ENCODE data around the gene KANSL2. TPM values are rescaled to one million over a fixed set of nuclear protein-coding genes. Genes with fewer than 3 reads are reported as not detected.
A peak's percentile ranks its signal among the peaks of the same experiment; 100 is the strongest.
"Not testable (repeated sequence)": the region's sequence is repeated elsewhere in the genome, so short reads cannot be mapped to it uniquely, and the experiment has no call there.

KANSL2 gene
- total RNA-seq, 1 experiment from 2014 or later = 84.0 TPM

GRCh38 chr12:48630346-48630745 lies 51.7 kb downstream of the KANSL2 start:
- in situ Hi-C loops (cut with HindIII; ENCODE audit: low pct_unique_long_range_greater_than_20kb, low sequenced_read_pairs) = no loop called here
- no peak for DNase-seq (ENCODE audit: low read depth)

- no peak for DNase-seq (ENCODE audit: low read depth)
- in situ Hi-C loops (cut with HindIII; ENCODE audit: low pct_unique_long_range_greater_than_20kb, low sequenced_read_pairs) = no loop called here
These were observed 52.5 kb downstream of the KANSL2 start for GRCh38 chr12:48629541-48629940.

GRCh38 chr12:48627556-48627955 lies 54.5 kb downstream of the KANSL2 start:
- no peak for DNase-seq (ENCODE audit: low read depth)
- in situ Hi-C loops (cut with HindIII; ENCODE audit: low pct_unique_long_range_greater_than_20kb, low sequenced_read_pairs) = no loop called here

- DNase-seq (ENCODE audit: low read depth); in situ Hi-C loops (cut with HindIII; ENCODE audit: low pct_unique_long_range_greater_than_20kb, low sequenced_read_pairs): not testable (repeated sequence)
These were observed 59.0 kb downstream of the KANSL2 start for GRCh38 chr12:48622997-48623396.

GRCh38 chr12:48618541-48618940 lies 63.5 kb downstream of the KANSL2 start:
- in situ Hi-C loops (cut with HindIII; ENCODE audit: low pct_unique_long_range_greater_than_20kb, low sequenced_read_pairs) = no loop called here
- DNase-seq (ENCODE audit: low read depth) = peak; percentile 57

GRCh38 chr12:48615681-48616080 lies 66.4 kb downstream of the KANSL2 start:
- DNase-seq (ENCODE audit: low read depth) = no peak
- in situ Hi-C loops (cut with HindIII; ENCODE audit: low pct_unique_long_range_greater_than_20kb, low sequenced_read_pairs) = no loop called here

- DNase-seq (ENCODE audit: low read depth) = no peak
- in situ Hi-C loops (cut with HindIII; ENCODE audit: low pct_unique_long_range_greater_than_20kb, low sequenced_read_pairs) = no loop called here
These were observed 68.7 kb downstream of the KANSL2 start for GRCh38 chr12:48613321-48613720.

Other genes starting within 250 kb of the KANSL2 start
- not detected in 2 replicates for gene ANP32D, start 209.7 kb downstream of the KANSL2 start, total RNA-seq (2014; rRNA removed; shearing (Covaris generic); ENCODE audit: low replicate concordance)
- gene C12orf54, start 199.7 kb downstream of the KANSL2 start, total RNA-seq (2014; rRNA removed; shearing (Covaris generic); ENCODE audit: low replicate concordance) = not detected in 2 replicates
- not detected in 2 replicates for gene OR8S1, start 156.6 kb downstream of the KANSL2 start, total RNA-seq (2014; rRNA removed; shearing (Covaris generic); ENCODE audit: low replicate concordance)
- not detected in 2 replicates for gene LALBA, start 112.2 kb downstream of the KANSL2 start, total RNA-seq (2014; rRNA removed; shearing (Covaris generic); ENCODE audit: low replicate concordance)
- 21.8 and 21.9 TPM in 2 replicates for gene CCNT1, start 34.5 kb upstream of the KANSL2 start, total RNA-seq (2014; rRNA removed; shearing (Covaris generic); ENCODE audit: low replicate concordance)
- 65.4 and 76.6 TPM in 2 replicates for gene ADCY6, start 106.9 kb upstream of the KANSL2 start, total RNA-seq (2014; rRNA removed; shearing (Covaris generic); ENCODE audit: low replicate concordance)
- gene CACNB3, start 136.3 kb upstream of the KANSL2 start, total RNA-seq (2014; rRNA removed; shearing (Covaris generic); ENCODE audit: low replicate concordance) = 27.9 and 32.8 TPM in 2 replicates
- 89.5 and 94.4 TPM in 2 replicates for gene DDX23, start 169.9 kb upstream of the KANSL2 start, total RNA-seq (2014; rRNA removed; shearing (Covaris generic); ENCODE audit: low replicate concordance)
- gene RND1, start 183.6 kb upstream of the KANSL2 start, total RNA-seq (2014; rRNA removed; shearing (Covaris generic); ENCODE audit: low replicate concordance) = 0.57 and 0.96 TPM in 2 replicates
- 20.0 and 31.6 TPM in 2 replicates for gene FKBP11, start 243.3 kb upstream of the KANSL2 start, total RNA-seq (2014; rRNA removed; shearing (Covaris generic); ENCODE audit: low replicate concordance)

Measured in Caki2 (cell line).